ENCODE measurements around the gene TGFBR3L. TPM values are rescaled to one million over a fixed set of nuclear protein-coding genes. Genes with fewer than 3 reads are reported as not detected.
A peak's percentile ranks its signal among the peaks of the same experiment; 100 is the strongest.

Gene TGFBR3L
- total and polyA plus RNA-seq, 2 of the 8 experiments (the other 6 are each of a cell fraction or from before 2014, with no cell fraction given) = 3.1 to 3.7 TPM

DNA sequence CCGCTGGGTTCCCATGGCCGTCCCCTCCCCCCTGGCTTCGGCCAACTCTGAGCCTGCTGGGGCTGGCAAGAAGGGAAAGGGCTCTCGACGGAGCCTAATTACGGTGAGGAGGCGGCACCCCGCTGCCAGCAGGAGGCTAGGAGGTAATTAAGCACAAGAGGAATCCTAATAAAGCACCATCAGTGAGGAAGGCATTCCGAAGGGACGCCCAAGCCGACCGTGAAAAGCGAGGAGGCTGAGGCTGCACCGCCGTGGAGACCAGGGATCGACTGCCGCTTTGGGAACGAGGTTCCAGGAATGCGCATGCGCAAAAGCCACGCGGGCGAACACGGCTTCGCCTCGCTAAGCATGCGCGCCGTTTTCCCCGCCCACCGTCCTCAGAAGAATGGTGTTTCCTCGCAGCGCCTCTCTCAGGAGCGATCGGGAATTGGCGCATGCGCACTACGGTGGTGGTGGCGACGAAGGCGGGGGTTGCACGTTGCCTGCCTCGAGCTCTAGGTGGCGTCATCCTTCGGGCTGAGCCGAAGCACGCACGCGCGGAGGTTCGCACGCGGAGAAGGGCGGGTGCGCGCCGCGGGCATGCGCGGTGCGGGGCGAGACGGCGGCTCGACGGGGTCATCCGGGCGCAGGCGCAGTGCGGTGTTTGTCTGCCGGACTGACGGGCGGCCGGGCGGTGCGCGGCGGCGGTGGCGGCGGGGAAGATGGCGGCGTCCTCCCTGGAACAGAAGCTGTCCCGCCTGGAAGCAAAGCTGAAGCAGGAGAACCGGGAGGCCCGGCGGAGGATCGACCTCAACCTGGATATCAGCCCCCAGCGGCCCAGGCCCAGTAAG lies 11.2 kb upstream of the TGFBR3L start, which contains the start of gene MAP2K7 (continued):
- TF ChIP-seq E2F6 (IDR thresholded peaks at IDR 0.05) = peak; percentile 99
- no peak for TF ChIP-seq RXRA (IDR thresholded peaks at IDR 0.05; ENCODE audit: insufficient read depth, low read depth, low read length)
- 0 out of 4 replicates have a peak, but pooled peaks of 1 of the 2 experiments have one; percentile 15 for TF ChIP-seq HDAC2 (IDR thresholded peaks at IDR 0.05; ENCODE audit: borderline replicate concordance in 1 of 2, low read depth in 2 of 2, low read length in 2 of 2)
- no peak for TF ChIP-seq ZNF274 (IDR thresholded peaks at IDR 0.05; ENCODE audit: borderline replicate concordance, extremely low read depth, low read length)
- peak; percentile 54; the same call in 1 of the 2 replicates for TF ChIP-seq CEBPB (IDR thresholded peaks at IDR 0.05; ENCODE audit: low read depth, low read length)
- TF ChIP-seq NANOG (IDR thresholded peaks at IDR 0.05; ENCODE audit: insufficient read depth, low read depth, low read length, poor library complexity, severe bottlenecking) = no peak
- TF ChIP-seq EZH2 (IDR thresholded peaks at IDR 0.05; ENCODE audit: low read depth, low read length, severe bottlenecking) = no peak
- TF ChIP-seq POLR2AphosphoS5 (IDR thresholded peaks at IDR 0.05; ENCODE audit: low read depth, low read length) = peak; percentile 95
- peak; percentile 61 for TF ChIP-seq JUND (IDR thresholded peaks at IDR 0.05; ENCODE audit: low read length)
- TF ChIP-seq BCL11A (IDR thresholded peaks at IDR 0.05; ENCODE audit: low read depth in 2 of 2, low read length in 2 of 2) = no peak
- no peak for TF ChIP-seq SAP30 (IDR thresholded peaks at IDR 0.05; ENCODE audit: insufficient read depth, insufficient replicate concordance, low read length)
- peak; percentile 6; the same call in 1 of the 2 replicates for TF ChIP-seq CHD2 (IDR thresholded peaks at IDR 0.05; ENCODE audit: low read length)
- TF ChIP-seq TAF7 (optimal IDR thresholded peaks at IDR 0.05; ENCODE audit: borderline replicate concordance, low read depth, low read length) = no peak
- TF ChIP-seq SIRT6 (IDR thresholded peaks at IDR 0.05; ENCODE audit: low read length) = no peak
- no peak for TF ChIP-seq EP300 (IDR thresholded peaks at IDR 0.05; ENCODE audit: borderline replicate concordance in 1 of 2, low read depth in 2 of 2, low read length in 2 of 2)
- TF ChIP-seq POU5F1 (IDR thresholded peaks at IDR 0.05; ENCODE audit: low read depth, low read length) = no peak
- no peak for TF ChIP-seq MAFK (IDR thresholded peaks at IDR 0.05; ENCODE audit: low read depth, low read length)
- TF ChIP-seq, protein P1, sequence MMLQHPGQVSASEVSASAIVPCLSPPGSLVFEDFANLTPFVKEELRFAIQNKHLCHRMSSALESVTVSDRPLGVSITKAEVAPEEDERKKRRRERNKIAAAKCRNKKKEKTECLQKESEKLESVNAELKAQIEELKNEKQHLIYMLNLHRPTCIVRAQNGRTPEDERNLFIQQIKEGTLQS (IDR thresholded peaks at IDR 0.05; ENCODE audit: insufficient read depth, low read depth, low read length) = no peak
- TF ChIP-seq, protein P2, sequence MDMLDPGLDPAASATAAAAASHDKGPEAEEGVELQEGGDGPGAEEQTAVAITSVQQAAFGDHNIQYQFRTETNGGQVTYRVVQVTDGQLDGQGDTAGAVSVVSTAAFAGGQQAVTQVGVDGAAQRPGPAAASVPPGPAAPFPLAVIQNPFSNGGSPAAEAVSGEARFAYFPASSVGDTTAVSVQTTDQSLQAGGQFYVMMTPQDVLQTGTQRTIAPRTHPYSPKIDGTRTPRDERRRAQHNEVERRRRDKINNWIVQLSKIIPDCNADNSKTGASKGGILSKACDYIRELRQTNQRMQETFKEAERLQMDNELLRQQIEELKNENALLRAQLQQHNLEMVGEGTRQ (IDR thresholded peaks at IDR 0.05; ENCODE audit: low read length) = peak; percentile 62
- peak; percentile 80 for TF ChIP-seq CREB1 (IDR thresholded peaks at IDR 0.05)
- TF ChIP-seq SIX5 (IDR thresholded peaks at IDR 0.05; ENCODE audit: low read depth, low read length) = no peak

Data from H1 (cell line).